ENCODE data around the gene POLD1.

The POLD1 gene

DNA sequence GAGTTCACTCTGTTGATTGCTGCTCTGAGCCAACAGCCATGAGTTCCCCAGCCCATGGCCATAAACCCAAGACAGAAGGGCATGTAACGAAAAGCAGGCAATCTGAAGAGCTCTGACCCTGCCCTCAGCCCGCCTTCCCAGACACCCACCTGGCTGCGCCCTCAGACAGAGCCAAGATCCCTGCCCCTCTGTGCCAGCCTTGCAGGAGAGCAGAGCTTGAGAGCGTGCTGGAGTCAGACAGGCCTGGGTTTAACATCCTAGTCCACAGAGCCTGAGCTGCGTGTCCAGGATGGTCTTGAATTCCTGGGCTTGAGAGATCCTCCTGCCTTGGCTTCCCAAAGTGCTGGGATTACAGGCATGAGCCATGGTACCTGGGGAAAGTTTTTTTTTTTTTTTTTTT lies 73.2 kb downstream of the POLD1 start:
- no peak for DNase-seq (ENCODE audit: low read depth)
- H3K4me3 ChIP-seq (ENCODE audit: low read length) = no peak overlapping the region
- TF ChIP-seq, protein P1, sequence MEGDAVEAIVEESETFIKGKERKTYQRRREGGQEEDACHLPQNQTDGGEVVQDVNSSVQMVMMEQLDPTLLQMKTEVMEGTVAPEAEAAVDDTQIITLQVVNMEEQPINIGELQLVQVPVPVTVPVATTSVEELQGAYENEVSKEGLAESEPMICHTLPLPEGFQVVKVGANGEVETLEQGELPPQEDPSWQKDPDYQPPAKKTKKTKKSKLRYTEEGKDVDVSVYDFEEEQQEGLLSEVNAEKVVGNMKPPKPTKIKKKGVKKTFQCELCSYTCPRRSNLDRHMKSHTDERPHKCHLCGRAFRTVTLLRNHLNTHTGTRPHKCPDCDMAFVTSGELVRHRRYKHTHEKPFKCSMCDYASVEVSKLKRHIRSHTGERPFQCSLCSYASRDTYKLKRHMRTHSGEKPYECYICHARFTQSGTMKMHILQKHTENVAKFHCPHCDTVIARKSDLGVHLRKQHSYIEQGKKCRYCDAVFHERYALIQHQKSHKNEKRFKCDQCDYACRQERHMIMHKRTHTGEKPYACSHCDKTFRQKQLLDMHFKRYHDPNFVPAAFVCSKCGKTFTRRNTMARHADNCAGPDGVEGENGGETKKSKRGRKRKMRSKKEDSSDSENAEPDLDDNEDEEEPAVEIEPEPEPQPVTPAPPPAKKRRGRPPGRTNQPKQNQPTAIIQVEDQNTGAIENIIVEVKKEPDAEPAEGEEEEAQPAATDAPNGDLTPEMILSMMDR (IDR thresholded peaks at IDR 0.05; ENCODE audit: insufficient read depth, low read depth, low read length, missing control alignments) = no peak

DNA sequence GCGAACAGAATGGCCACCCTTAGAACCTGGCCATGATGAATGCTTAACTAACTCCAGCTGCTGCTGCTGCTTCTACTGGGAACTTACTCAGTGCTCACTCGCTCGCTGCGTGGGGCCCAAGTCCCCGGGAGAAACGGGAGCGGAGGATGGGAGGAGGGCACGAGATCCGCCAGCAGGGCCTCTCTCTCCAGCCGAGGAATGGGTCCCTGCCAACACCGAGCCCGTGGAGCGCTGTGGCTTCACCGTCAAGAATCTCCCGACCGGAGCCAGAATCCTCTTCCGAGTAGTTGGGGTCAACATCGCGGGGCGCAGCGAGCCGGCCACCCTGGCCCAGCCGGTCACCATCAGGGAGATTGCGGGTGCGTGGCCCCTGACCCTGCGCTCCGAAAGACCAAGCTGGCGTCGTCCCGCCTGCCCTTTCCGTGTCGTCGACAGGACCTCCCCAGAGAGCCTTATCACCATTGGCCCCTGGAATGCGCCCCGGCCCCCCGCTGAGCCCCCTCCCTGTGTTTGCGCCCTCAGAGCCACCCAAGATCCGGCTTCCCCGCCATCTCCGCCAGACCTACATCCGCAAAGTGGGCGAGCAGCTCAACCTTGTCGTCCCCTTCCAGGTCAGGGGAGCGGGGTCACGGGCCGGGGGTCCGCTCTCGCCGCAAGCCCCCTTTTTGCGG lies 74.4 kb downstream of the POLD1 start:
- no peak overlapping the region for H3K4me3 ChIP-seq (ENCODE audit: low read length)
- no peak for DNase-seq (ENCODE audit: low read depth)
- TF ChIP-seq, protein P1 (IDR thresholded peaks at IDR 0.05; ENCODE audit: insufficient read depth, low read depth, low read length, missing control alignments) = no peak

DNA sequence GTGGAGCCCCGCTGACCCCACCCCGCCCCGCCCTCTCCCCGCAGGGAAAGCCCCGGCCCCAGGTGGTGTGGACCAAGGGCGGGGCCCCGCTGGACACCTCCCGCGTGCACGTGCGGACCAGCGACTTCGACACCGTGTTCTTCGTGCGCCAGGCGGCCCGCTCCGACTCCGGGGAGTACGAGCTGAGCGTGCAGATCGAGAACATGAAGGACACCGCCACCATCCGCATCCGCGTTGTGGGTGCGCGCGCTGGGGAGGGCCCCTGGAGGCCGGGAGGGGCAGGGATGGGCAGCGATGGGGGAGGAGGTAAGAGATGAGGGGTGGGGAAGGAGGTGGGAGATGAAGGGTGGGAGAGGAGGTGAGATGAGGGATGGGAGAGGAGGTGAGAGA lies 74.9 kb downstream of the POLD1 start:
- TF ChIP-seq, protein P1 (IDR thresholded peaks at IDR 0.05; ENCODE audit: insufficient read depth, low read depth, low read length, missing control alignments) = no peak

DNA sequence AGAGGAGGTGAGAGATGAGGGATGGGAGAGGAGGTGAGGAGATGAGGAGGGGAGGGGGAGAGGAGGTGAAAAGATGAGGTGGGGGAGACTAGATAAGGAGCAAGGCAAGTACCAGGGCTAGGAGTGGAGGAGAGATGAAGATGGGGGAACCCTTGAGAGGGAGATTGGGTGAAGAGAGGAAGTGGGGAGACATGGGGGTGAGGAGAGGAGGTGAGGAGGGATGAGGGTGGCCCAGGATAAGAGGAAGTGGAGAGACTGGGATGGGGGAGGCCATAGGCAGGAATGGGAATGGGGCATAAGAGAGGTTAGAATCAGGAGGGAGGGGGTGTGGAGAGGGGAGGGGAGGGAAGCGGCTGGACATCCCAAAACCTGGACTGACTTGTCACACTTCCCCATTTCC lies 75.5 kb downstream of the POLD1 start:
- TF ChIP-seq, protein P1 (IDR thresholded peaks at IDR 0.05; ENCODE audit: insufficient read depth, low read depth, low read length, missing control alignments) = no peak
- H3K4me3 ChIP-seq (ENCODE audit: low read length) = no peak overlapping the region
- no peak for DNase-seq (ENCODE audit: low read depth)

More for the DNA sequence above, 74.9 kb downstream of the POLD1 start:
- DNase-seq (ENCODE audit: low read depth) = no peak
- no peak overlapping the region for H3K4me3 ChIP-seq (ENCODE audit: low read length)

DNA sequence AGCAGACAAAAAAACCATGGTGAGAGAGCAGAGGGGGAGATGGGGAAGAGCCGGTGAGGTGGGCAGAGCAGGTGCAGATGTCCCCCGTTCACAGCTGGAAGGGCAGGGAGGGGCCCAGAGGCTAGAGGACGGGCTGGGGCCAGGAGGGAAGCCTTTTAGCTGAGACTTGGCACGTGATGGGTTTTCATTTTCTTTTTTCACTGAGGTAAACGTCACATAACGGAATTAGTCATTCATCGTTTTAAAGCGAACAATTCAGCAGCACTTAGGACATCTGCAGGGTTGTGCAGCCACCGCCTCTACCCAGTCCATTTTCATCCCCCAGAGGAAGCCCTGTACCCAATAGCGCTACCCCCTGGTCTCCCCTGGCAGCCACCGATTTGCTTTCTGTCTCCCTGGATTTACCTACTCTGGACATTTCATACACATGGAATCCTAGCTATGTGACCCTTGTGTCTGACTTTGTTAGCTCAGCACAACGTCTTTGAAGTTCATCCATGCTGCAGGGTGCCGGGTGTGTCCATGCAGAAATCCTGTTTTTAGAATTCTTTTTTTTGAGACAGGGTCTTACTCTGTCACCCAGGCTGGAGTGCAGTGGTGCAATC lies 76.1 kb downstream of the POLD1 start:
- TF ChIP-seq, protein P1 (IDR thresholded peaks at IDR 0.05; ENCODE audit: insufficient read depth, low read depth, low read length, missing control alignments) = no peak
- no peak overlapping the region for H3K4me3 ChIP-seq (ENCODE audit: low read length)
- DNase-seq (ENCODE audit: low read depth) = no peak

DNA sequence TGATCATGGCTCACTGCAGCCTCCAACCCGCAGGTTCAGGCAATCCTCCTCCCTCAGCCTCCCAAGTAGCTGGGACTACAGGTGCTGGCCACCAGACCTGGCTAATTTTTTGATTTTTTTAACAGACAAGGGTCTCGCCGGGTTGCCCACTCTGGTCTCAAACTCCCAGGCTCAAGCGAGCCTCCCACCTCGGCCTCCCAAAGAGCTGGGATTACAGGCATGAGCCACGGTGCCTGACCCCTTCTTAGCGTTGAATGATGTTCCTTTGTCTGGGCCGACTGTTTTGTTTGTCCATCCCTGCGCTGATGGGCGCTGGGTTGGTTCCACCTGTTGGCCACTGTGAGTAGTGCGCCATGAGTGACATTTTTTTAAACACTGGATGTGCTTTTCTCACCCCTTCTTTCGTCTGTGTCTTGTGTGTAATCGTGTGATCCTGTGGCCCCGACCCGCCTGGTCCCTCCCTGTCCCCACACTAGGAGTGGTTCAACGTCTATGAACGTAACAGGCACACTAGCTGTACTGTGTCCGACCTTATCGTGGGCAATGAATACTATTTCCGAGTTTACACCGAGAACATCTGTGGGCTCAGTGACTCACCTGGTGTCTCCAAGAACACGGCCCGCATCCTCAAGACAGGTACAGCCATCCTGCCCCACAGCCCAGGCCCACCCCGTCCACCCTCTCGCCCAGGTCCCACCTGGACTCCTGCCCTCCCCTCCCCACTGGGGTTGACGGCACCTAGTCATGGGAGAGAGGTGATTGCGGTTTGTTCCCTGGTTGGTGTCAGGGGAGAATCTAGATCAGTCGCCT lies 77.1 kb downstream of the POLD1 start:
- TF ChIP-seq, protein P1 (IDR thresholded peaks at IDR 0.05; ENCODE audit: insufficient read depth, low read depth, low read length, missing control alignments) = peak; percentile 86
- no peak overlapping the region for H3K4me3 ChIP-seq (ENCODE audit: low read length)
- DNase-seq (ENCODE audit: low read depth) = peak; percentile 62

All from epithelial cell of esophagus (primary cell).